SW480 (cell line): Measurements from ENCODE around the gene WNT7B.

Source experiments
- DNase-seq: peaks from one replicate; pipeline ENCODE4 v3.0.0-alpha.2; 2016; ENCODE audit warnings: low spot score

Gene WNT7B

GRCh38 chr22:45977003-45977411 lies at the start of gene WNT7B:
TSS of gene WNT7B (minus strand) at chr22:45977162. CDS start at chr22:45976754, 408 bp downstream.
- DNase-seq = peak; percentile 56

GRCh38 chr22:46025973-46026898 lies 49.3 kb upstream of the WNT7B start:
- no peak for DNase-seq

- no peak for DNase-seq
Observed at GRCh38 chr22:46025225-46025972, 48.4 kb upstream of the WNT7B start.

- DNase-seq = no peak
Observed at GRCh38 chr22:46024136-46024840, 47.3 kb upstream of the WNT7B start.

GRCh38 chr22:46023558-46023981 lies 46.6 kb upstream of the WNT7B start:
- DNase-seq = no peak

GRCh38 chr22:46022881-46023512 lies 46.0 kb upstream of the WNT7B start:
- no peak for DNase-seq

GRCh38 chr22:46021577-46021976 lies 44.6 kb upstream of the WNT7B start:
- DNase-seq = no peak

- DNase-seq = no peak
Observed at GRCh38 chr22:46019351-46019750, 42.4 kb upstream of the WNT7B start.

GRCh38 chr22:46018859-46019258 lies 41.9 kb upstream of the WNT7B start:
- no peak for DNase-seq

- no peak for DNase-seq
Observed at GRCh38 chr22:46017166-46017565, 40.2 kb upstream of the WNT7B start.

- peak; percentile 92 for DNase-seq
Observed at GRCh38 chr22:46013460-46014416, 36.8 kb upstream of the WNT7B start.

GRCh38 chr22:46012881-46013281 lies 35.9 kb upstream of the WNT7B start:
- DNase-seq = no peak

- no peak for DNase-seq
Observed at GRCh38 chr22:46012182-46012880, 35.4 kb upstream of the WNT7B start.

GRCh38 chr22:46011627-46012181 lies 34.7 kb upstream of the WNT7B start:
- no peak for DNase-seq

GRCh38 chr22:46010951-46011626 lies 34.1 kb upstream of the WNT7B start:
- no peak for DNase-seq

- DNase-seq = no peak
Observed at GRCh38 chr22:46010207-46010867, 33.4 kb upstream of the WNT7B start.

- no peak for DNase-seq
Observed at GRCh38 chr22:46009730-46010129, 32.8 kb upstream of the WNT7B start.

GRCh38 chr22:46008836-46009596 lies 32.1 kb upstream of the WNT7B start:
- DNase-seq = no peak
